Measurements from ENCODE around the gene ZNF800.
A peak's percentile ranks its signal among the peaks of the same experiment; 100 is the strongest.
"Not testable (repeated sequence)": the region's sequence is repeated elsewhere in the genome, so short reads cannot be mapped to it uniquely, and the experiment has no call there.

ZNF800 gene
- 79.5 to 85.2 reads per million in 2 experiments for total RNA-seq

- peak; percentile 72 for DNase-seq (ENCODE audit: low read depth)
Observed at GRCh38 chr7:127392566-127393367, at the start of gene ZNF800. Gene ZNF800 (minus strand): TSS chr7:127392708. CDS start chr7:127391557, 1,151 bp downstream.

- no peak for DNase-seq (ENCODE audit: low read depth)
Observed at GRCh38 chr7:127440206-127440605, 47.7 kb upstream of the ZNF800 start.

GRCh38 chr7:127438836-127439235, 46.3 kb upstream of the ZNF800 start:
- DNase-seq (ENCODE audit: low read depth): no peak

- no peak for DNase-seq (ENCODE audit: low read depth)
Observed at GRCh38 chr7:127437837-127438236, 45.3 kb upstream of the ZNF800 start.

GRCh38 chr7:127437241-127437640, 44.7 kb upstream of the ZNF800 start:
- DNase-seq (ENCODE audit: low read depth): no peak

- DNase-seq (ENCODE audit: low read depth): not testable (repeated sequence)
Observed at GRCh38 chr7:127429281-127429680, 36.8 kb upstream of the ZNF800 start.

- no peak for DNase-seq (ENCODE audit: low read depth)
Observed at GRCh38 chr7:127419196-127419595, 26.7 kb upstream of the ZNF800 start.

GRCh38 chr7:127418459-127418858, 26.0 kb upstream of the ZNF800 start:
- no peak for DNase-seq (ENCODE audit: low read depth)

GRCh38 chr7:127417346-127417745, 24.8 kb upstream of the ZNF800 start:
- DNase-seq (ENCODE audit: low read depth): no peak

- DNase-seq (ENCODE audit: low read depth): no peak
Observed at GRCh38 chr7:127415060-127415742, 22.7 kb upstream of the ZNF800 start.

GRCh38 chr7:127413962-127414361, 21.5 kb upstream of the ZNF800 start:
- DNase-seq (ENCODE audit: low read depth): no peak

- DNase-seq (ENCODE audit: low read depth): no peak
Observed at GRCh38 chr7:127413326-127413725, 20.8 kb upstream of the ZNF800 start.

- no peak for DNase-seq (ENCODE audit: low read depth)
Observed at GRCh38 chr7:127411176-127411575, 18.7 kb upstream of the ZNF800 start.

GRCh38 chr7:127409629-127410028, 17.1 kb upstream of the ZNF800 start:
- no peak for DNase-seq (ENCODE audit: low read depth)

- no peak for DNase-seq (ENCODE audit: low read depth)
Observed at GRCh38 chr7:127404286-127405072, 12.0 kb upstream of the ZNF800 start.

- DNase-seq (ENCODE audit: low read depth): no peak
Observed at GRCh38 chr7:127396184-127396583, 3.7 kb upstream of the ZNF800 start.

GRCh38 chr7:127395104-127395503, 2.6 kb upstream of the ZNF800 start:
- DNase-seq (ENCODE audit: low read depth): not testable (repeated sequence)

- no peak for DNase-seq (ENCODE audit: low read depth)
Observed at GRCh38 chr7:127393368-127394058, 1.0 kb upstream of the ZNF800 start.

- DNase-seq (ENCODE audit: low read depth): peak; percentile 53
Observed at GRCh38 chr7:127392182-127392565, 334 bp downstream of the ZNF800 start.

- DNase-seq (ENCODE audit: low read depth): peak; percentile 25
Observed at GRCh38 chr7:127391591-127392181, 822 bp downstream of the ZNF800 start.

- no peak for DNase-seq (ENCODE audit: low read depth)
Observed at GRCh38 chr7:127390817-127391590, 1.5 kb downstream of the ZNF800 start.

All from T follicular helper cell (primary cell).